Fibroblast of lung (primary cell): ENCODE results near the gene PRPF38A. TPM values are rescaled to one million over a fixed set of nuclear protein-coding genes. Genes with fewer than 3 reads are reported as not detected.
A peak's percentile ranks its signal among the peaks of the same experiment; 100 is the strongest.
"Not testable (repeated sequence)": the region's sequence is repeated elsewhere in the genome, so short reads cannot be mapped to it uniquely, and the experiment has no call there.

Source experiments
- DNase-seq, 2 donors: peaks; one replicate each; pipeline versions ENCODE4 v3.0.0 to v3.0.0-alpha.2; 2010; ENCODE audit warnings: low read depth in 2 of 2
- H2AFZ ChIP-seq: 2 replicates; pipeline ENCODE4 v1.5.1; 2012; ENCODE audit warnings: low read length, control low read depth, inconsistent platforms
- H3K27ac ChIP-seq: 2 replicates; pipeline ENCODE4 v1.5.1; 2011; ENCODE audit warnings: low read length, control low read depth; ENCODE audit not compliant: insufficient read depth
- H3K27me3 ChIP-seq: 2 replicates; pipeline ENCODE4 v1.5.1; 2011; ENCODE audit warnings: mild to moderate bottlenecking, low read length; ENCODE audit not compliant: control insufficient read depth, insufficient read depth
- H3K36me3 ChIP-seq: 2 replicates; pipeline ENCODE4 v1.5.1; 2011; ENCODE audit warnings: low read length; ENCODE audit not compliant: control insufficient read depth, insufficient read depth
- H3K4me1 ChIP-seq: 2 replicates; pipeline ENCODE4 v1.5.1; 2011; ENCODE audit warnings: low read length; ENCODE audit not compliant: control insufficient read depth, insufficient read depth; ENCODE audit errors: extremely low read depth
- H3K4me2 ChIP-seq: 2 replicates; pipeline ENCODE4 v1.5.1; 2011; ENCODE audit warnings: low read length, control low read depth; ENCODE audit not compliant: insufficient read depth; ENCODE audit errors: extremely low read depth
- H3K4me3 ChIP-seq, 4 experiments: fragments of 200-600 bp in 1 of 4; sonication (generic) in 1 of 4; replicated peaks in 1 of 4; 2 replicates each; pipeline ENCODE4 v1.5.1; 2011 to 2016; ENCODE audit warnings: low read length in 4 of 4, low read depth in 3 of 4, mild to moderate bottlenecking in 3 of 4, control low read depth in 2 of 4, inconsistent platforms in 1 of 4, mixed read lengths in 1 of 4; ENCODE audit not compliant: insufficient read depth in 1 of 4; ENCODE audit errors: control extremely low read depth in 1 of 4
- H3K79me2 ChIP-seq: 2 replicates; pipeline ENCODE4 v1.5.1; 2012; ENCODE audit warnings: mild to moderate bottlenecking, low read length, inconsistent platforms; ENCODE audit not compliant: control insufficient read depth, insufficient read depth
- H3K9ac ChIP-seq: 2 replicates; pipeline ENCODE4 v1.5.1; 2011; ENCODE audit warnings: mild to moderate bottlenecking, low read length, control low read depth; ENCODE audit not compliant: insufficient read depth
- H3K9me3 ChIP-seq: 2 replicates; pipeline ENCODE4 v1.5.1; 2012; ENCODE audit warnings: low read depth, low read length; ENCODE audit not compliant: control insufficient read depth, insufficient read depth
- H4K20me1 ChIP-seq: 2 replicates; pipeline ENCODE4 v1.5.1; 2011; ENCODE audit warnings: low read length; ENCODE audit not compliant: control insufficient read depth, insufficient read depth; ENCODE audit errors: extremely low read depth
- EZH2 ChIP-seq: IDR thresholded peaks from 2 replicates; pipeline ENCODE4 v1.5.1; 2012; ENCODE audit warnings: low read length, control low read depth, mild to moderate bottlenecking; ENCODE audit errors: missing control alignments
- polyA plus RNA-seq, 2 donors: library from polyadenylated mRNA; depleted of rRNA in 1 of 2; stranded (reverse) in 1 of 2; unstranded in 1 of 2; fragments of >200 nt; gene quantifications; 2 replicates each; pipeline ENCODE4 v1.2.1, GENCODE V29; 2011 to 2012; ENCODE audit warnings: missing spikeins in 1 of 2
- total RNA-seq: library from RNA; depleted of rRNA; stranded (reverse); fragments of >200 nt; gene quantifications from 2 replicates; pipeline ENCODE4 v1.2.1, GENCODE V29; 2014
- TF ChIP-seq, protein P1 (sequence below), 2 donors: IDR thresholded peaks in 1 of 2; conservative IDR thresholded peaks in 1 of 2; 1 replicate in 1 of 2; 2 replicates in 1 of 2; pipeline ENCODE4 v1.5.1; 2011 to 2012; ENCODE audit warnings: low read length in 2 of 2, control low read depth in 1 of 2, inconsistent platforms in 1 of 2, low read depth in 1 of 2, mild to moderate bottlenecking in 1 of 2

PRPF38A gene
- total and polyA plus RNA-seq, 2 donors (not counting 1 experiment from before 2014, with no cell fraction given): 7.3 to 22.4 TPM

DNA sequence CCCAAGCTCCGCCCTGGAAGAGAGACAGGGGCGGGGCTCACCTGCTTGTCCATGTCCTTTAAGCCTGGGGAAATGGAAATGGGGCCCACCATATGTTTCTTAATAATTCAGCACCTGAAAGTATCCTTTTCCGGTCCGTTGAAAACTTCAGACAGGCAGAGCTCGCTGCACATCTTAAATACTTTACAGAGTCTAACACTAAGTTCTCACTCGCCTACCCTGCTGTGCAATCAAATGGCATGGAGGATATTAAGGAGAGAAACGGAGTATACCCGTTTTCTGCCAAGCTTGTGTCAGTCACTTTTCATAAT is 37.9 kb upstream of the PRPF38A start:
- H3K27me3 ChIP-seq: no peaks in the 10 kb centered on the region
- peaks cover 8% of the 10 kb centered on the region for H3K36me3 ChIP-seq
- TF ChIP-seq EZH2: no peak
- TF ChIP-seq, protein P1, sequence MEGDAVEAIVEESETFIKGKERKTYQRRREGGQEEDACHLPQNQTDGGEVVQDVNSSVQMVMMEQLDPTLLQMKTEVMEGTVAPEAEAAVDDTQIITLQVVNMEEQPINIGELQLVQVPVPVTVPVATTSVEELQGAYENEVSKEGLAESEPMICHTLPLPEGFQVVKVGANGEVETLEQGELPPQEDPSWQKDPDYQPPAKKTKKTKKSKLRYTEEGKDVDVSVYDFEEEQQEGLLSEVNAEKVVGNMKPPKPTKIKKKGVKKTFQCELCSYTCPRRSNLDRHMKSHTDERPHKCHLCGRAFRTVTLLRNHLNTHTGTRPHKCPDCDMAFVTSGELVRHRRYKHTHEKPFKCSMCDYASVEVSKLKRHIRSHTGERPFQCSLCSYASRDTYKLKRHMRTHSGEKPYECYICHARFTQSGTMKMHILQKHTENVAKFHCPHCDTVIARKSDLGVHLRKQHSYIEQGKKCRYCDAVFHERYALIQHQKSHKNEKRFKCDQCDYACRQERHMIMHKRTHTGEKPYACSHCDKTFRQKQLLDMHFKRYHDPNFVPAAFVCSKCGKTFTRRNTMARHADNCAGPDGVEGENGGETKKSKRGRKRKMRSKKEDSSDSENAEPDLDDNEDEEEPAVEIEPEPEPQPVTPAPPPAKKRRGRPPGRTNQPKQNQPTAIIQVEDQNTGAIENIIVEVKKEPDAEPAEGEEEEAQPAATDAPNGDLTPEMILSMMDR (conservative IDR thresholded peaks at IDR 0.05 in 1 of 2, IDR thresholded peaks at IDR 0.05 in 1 of 2; ENCODE audit: low read depth in 1 of 2, low read length in 2 of 2): no peak
- H3K4me3 ChIP-seq: peak overlapping the region; percentile 73 to 96 (median 84)
- peaks cover 19% of the 10 kb centered on the region for H3K79me2 ChIP-seq
- no peak overlapping the region for H2AFZ ChIP-seq
- H3K4me2 ChIP-seq: peak overlapping the region; percentile 23
- no peak for DNase-seq
- peaks cover 8% of the 10 kb centered on the region for H3K4me1 ChIP-seq
- no peaks in the 10 kb centered on the region for H4K20me1 ChIP-seq
- H3K9ac ChIP-seq: no peak overlapping the region
- H3K9me3 ChIP-seq: no peaks in the 10 kb centered on the region
- H3K27ac ChIP-seq: no peak overlapping the region

DNA sequence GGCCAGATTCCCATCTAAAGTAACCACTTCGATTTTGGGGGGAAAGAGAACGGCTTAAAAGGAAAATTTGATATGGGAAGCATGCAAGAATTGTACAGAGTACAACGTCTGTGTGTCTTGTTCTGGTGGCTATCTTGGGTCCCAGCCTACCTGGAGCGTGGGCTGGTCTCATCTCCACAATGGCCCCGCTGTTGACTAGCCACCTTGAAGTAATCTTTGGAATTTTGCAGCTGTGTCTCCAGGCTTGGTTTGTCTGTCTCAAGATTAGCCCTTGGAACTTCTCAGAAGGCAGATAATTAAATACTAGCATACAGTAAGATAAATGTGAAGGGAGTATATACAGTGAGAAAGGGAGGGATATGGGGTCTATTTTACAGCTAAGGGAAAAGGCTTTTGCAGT is 37.1 kb upstream of the PRPF38A start:
- H3K4me2 ChIP-seq: no peak overlapping the region
- H4K20me1 ChIP-seq: no peaks in the 10 kb centered on the region
- H3K27me3 ChIP-seq: no peaks in the 10 kb centered on the region
- H3K9ac ChIP-seq: no peak overlapping the region
- TF ChIP-seq, protein P1 (conservative IDR thresholded peaks at IDR 0.05 in 1 of 2, IDR thresholded peaks at IDR 0.05 in 1 of 2; ENCODE audit: low read depth in 1 of 2, low read length in 2 of 2): no peak
- no peak overlapping the region for H3K27ac ChIP-seq
- no peak overlapping the region for H3K4me3 ChIP-seq
- H2AFZ ChIP-seq: no peak overlapping the region
- peaks cover 19% of the 10 kb centered on the region for H3K79me2 ChIP-seq
- H3K4me1 ChIP-seq: peaks cover 8% of the 10 kb centered on the region
- H3K9me3 ChIP-seq: no peaks in the 10 kb centered on the region
- DNase-seq: no peak
- peaks cover 5% of the 10 kb centered on the region for H3K36me3 ChIP-seq

DNA sequence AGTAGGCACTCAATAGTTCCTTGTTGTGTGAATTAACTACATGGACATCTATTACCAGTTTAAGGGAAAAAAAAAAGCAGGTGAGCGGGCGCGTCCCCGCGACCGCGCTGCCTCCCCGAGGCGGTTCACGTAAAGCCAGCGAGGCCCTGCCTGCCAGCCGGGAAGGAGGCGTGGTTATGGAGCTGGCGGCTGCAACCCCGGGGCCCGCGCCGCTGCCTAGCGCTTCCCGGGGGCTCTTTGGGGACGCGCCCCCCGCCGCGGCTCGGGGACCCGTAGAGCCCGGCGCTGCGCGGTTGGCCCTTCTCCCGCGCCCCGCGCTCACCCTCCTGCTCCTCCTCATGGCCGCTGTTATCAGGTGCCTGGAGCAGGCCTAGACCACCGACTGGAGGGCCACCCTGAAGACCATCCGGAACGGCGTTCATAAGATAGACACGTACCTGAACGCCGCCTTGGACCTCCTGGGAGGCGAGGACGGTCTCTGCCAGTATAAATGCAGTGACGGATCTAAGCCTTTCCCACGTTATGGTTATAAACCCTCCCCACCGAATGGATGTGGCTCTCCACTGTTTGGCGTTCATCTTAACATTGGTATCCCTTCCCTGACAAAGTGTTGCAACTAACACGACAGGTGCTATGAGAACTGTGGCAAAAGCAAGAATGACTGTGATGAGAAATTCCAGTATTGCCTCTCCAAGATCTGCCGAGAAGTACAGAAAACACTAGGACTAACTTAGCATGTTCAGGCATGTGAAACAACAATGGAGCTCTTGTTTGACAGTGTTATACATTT is 35.8 kb upstream of the PRPF38A start:
- DNase-seq: peak; percentile 35 to 46
- Histone ChIP-seq H3K4me3 (peak overlapping the region; percentile 27 to 60 (median 44)), H3K27me3 (no peaks in the 10 kb centered on the region), H3K4me2 (peak overlapping the region; percentile 57), H3K36me3 (no peaks in the 10 kb centered on the region), H3K9me3 (no peaks in the 10 kb centered on the region), H4K20me1 (no peaks in the 10 kb centered on the region), H3K9ac (no peak overlapping the region), H3K4me1 (peaks cover 8% of the 10 kb centered on the region), H3K27ac (no peak overlapping the region), H3K79me2 (peaks cover 19% of the 10 kb centered on the region), H2AFZ (peak overlapping the region; percentile 68)
- TF ChIP-seq, protein P1 (conservative IDR thresholded peaks at IDR 0.05 in 1 of 2, IDR thresholded peaks at IDR 0.05 in 1 of 2; ENCODE audit: low read depth in 1 of 2, low read length in 2 of 2): peak in 1 of 2 donors; percentile 18
- TF ChIP-seq EZH2: no peak

DNA sequence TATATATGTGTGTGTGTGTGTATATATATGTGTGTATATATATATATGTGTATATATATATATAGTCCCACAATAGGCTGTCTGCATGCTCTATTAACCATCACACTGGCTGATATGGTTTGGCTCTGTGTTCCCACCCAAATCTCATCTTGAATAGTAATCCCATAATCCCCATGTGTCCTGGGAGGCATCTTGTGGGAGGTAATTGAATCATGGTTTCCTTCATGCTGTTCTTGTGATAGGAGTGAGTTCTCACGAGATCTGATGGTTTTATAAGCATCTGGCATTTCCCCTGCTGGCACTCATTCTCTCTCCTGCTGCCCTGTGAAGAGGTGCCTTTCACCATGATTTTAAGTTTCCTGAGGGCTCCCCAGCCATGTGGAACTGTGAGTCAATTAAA is 34.6 kb upstream of the PRPF38A start:
- H2AFZ ChIP-seq, H3K9me3 ChIP-seq, H3K9ac ChIP-seq, H3K4me1 ChIP-seq, H3K27me3 ChIP-seq, H3K27ac ChIP-seq, H4K20me1 ChIP-seq, H3K4me2 ChIP-seq, H3K79me2 ChIP-seq, DNase-seq, H3K4me3 ChIP-seq, H3K36me3 ChIP-seq: not testable (repeated sequence)
